NB4 (cell line): ENCODE measurements around the gene CPSF7.
A peak's percentile ranks its signal among the peaks of the same experiment; 100 is the strongest.

Experiments used
- DNase-seq: peaks from one replicate; pipeline ENCODE4 v3.0.0; 2010; ENCODE audit warnings: low read depth
- H3K4me3 ChIP-seq: one replicate; pipeline ENCODE4 v1.5.1; 2011; ENCODE audit warnings: mild to moderate bottlenecking, low read depth, low read length, moderate library complexity
- CTCF ChIP-seq: IDR thresholded peaks from one replicate; pipeline ENCODE4 v1.5.1; 2012; ENCODE audit warnings: low read depth, low read length
- MAX ChIP-seq: IDR thresholded peaks from 2 replicates; pipeline ENCODE4 v1.6.1; 2011; ENCODE audit warnings: low read depth, low read length
- MYC ChIP-seq: IDR thresholded peaks from 2 replicates; pipeline ENCODE4 v1.6.1; 2011; ENCODE audit warnings: low read depth, low read length
- POLR2A ChIP-seq: IDR thresholded peaks from 2 replicates; pipeline ENCODE4 v1.6.1; 2011; ENCODE audit warnings: mild to moderate bottlenecking; ENCODE audit not compliant: insufficient read length; ENCODE audit errors: extremely low read depth

CPSF7 gene

GRCh38 chr11:61354208-61354607 is 75.6 kb downstream of the CPSF7 start:
- no peak for DNase-seq
- TF ChIP-seq POLR2A, result no peak
- no peak for TF ChIP-seq MAX
- TF ChIP-seq MYC, result no peak
- TF ChIP-seq CTCF, result no peak
- no peak overlapping the region for H3K4me3 ChIP-seq

DNA sequence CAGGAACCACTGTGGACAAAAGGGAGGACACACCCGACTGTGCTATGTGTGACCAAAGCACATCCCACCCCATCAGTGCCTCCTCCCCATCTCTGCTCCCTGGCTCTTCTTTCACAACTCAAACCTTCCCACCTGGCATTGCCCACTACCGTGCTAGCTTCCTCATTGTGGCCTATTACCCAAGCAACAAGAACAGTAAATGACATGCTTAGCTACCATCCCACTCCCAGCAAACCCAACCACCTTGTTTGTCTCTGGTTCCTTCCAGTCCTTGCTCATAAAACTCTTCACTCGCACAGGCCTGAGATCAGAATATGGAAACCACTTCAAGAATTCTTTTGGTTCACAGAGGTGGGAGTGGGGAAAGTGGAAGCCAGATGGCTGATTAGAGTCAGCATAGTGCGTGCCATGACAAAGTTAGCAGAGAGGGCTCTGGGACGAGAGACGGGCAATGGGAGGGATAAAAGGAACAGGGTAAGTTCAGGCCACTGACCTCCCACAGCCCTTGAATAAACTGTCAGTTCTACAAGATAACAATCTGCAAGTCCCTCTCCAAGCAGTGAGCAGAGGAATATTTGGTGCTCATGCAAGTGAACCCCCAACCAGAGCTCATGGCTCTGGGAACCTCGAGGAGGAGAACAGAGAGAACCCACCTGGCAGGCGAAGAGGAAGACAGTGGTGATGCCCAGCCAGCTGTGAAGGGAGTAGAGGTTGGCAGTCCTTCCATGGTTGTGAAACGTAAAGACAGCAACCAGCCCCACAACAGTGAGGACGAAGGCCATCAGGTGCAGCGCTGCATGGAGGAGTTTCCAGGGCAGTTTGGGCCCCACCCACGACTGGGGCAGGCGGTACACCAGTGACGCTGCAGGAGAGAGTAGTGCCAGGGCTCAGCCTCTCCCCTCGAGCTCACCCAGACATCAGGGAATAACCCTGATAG is 76.4 kb downstream of the CPSF7 start:
- peak; percentile 78 for DNase-seq
- no peak for TF ChIP-seq CTCF
- TF ChIP-seq MAX, result peak; percentile 34; the same call in 1 of the 2 replicates
- TF ChIP-seq POLR2A, result no peak
- 0 out of 2 replicates have a peak, but pooled peaks have one; percentile 22 for TF ChIP-seq MYC
- H3K4me3 ChIP-seq, result no peak overlapping the region
